Stimulated activated naive CD8-positive, alpha-beta T cell treated with anti-CD3 and anti-CD28 coated beads, Interleukin-15, Interleukin-2, amounts not matched to agents 100 ng/mL and 50 ng/mL, for 24 hours (primary cell): Measurements from ENCODE around the gene ELAVL2.

ENCODE experiments used
- H3K27ac Mint-ChIP-seq: one replicate; pipeline ENCODE4 v1.8.0; 2021; ENCODE audit warnings: mild to moderate bottlenecking, mixed read lengths
- H3K27me3 Mint-ChIP-seq: one replicate; pipeline ENCODE4 v1.8.0; 2021; ENCODE audit warnings: mixed read lengths
- H3K36me3 Mint-ChIP-seq: one replicate; pipeline ENCODE4 v1.8.0; 2021; ENCODE audit warnings: low read depth, mixed read lengths
- H3K4me1 Mint-ChIP-seq: one replicate; pipeline ENCODE4 v1.8.0; 2021; ENCODE audit warnings: low read depth, mixed read lengths
- H3K4me3 Mint-ChIP-seq: one replicate; pipeline ENCODE4 v1.8.0; 2021; ENCODE audit warnings: mild to moderate bottlenecking, mixed read lengths
- H3K9me3 Mint-ChIP-seq: one replicate; pipeline ENCODE4 v1.8.0; 2021; ENCODE audit warnings: mixed read lengths

Gene ELAVL2

GRCh38 chr9:23824830-23825591 lies 1.0 kb downstream of the ELAVL2 start:
- H3K4me1 Mint-ChIP-seq: no peaks in the 10 kb centered on the region
- H3K9me3 Mint-ChIP-seq: peaks cover 9% of the 10 kb centered on the region
- H3K27ac Mint-ChIP-seq: no peak overlapping the region
- no peaks in the 10 kb centered on the region for H3K36me3 Mint-ChIP-seq
- H3K4me3 Mint-ChIP-seq: no peak overlapping the region
- peaks cover 29% of the 10 kb centered on the region for H3K27me3 Mint-ChIP-seq

GRCh38 chr9:23823986-23824829 lies 1.8 kb downstream of the ELAVL2 start:
- Mint-ChIP-seq H3K36me3 (no peaks in the 10 kb centered on the region), H3K27me3 (peaks cover 31% of the 10 kb centered on the region), H3K9me3 (peaks cover 15% of the 10 kb centered on the region), H3K27ac (no peak overlapping the region), H3K4me1 (no peaks in the 10 kb centered on the region), H3K4me3 (no peak overlapping the region)

- H3K9me3 Mint-ChIP-seq: peaks cover 24% of the 10 kb centered on the region
- H3K27ac Mint-ChIP-seq: no peak overlapping the region
- H3K4me3 Mint-ChIP-seq: no peak overlapping the region
- peaks cover 35% of the 10 kb centered on the region for H3K27me3 Mint-ChIP-seq
- no peaks in the 10 kb centered on the region for H3K4me1 Mint-ChIP-seq
- no peaks in the 10 kb centered on the region for H3K36me3 Mint-ChIP-seq
Measured at GRCh38 chr9:23823269-23823668, 2.8 kb downstream of the ELAVL2 start.

- Mint-ChIP-seq H3K4me3 (no peak overlapping the region), H3K27ac (no peak overlapping the region), H3K4me1 (no peaks in the 10 kb centered on the region), H3K36me3 (no peaks in the 10 kb centered on the region), H3K27me3 (peaks cover 38% of the 10 kb centered on the region), H3K9me3 (peaks cover 24% of the 10 kb centered on the region)
Measured at GRCh38 chr9:23822261-23823169, 3.5 kb downstream of the ELAVL2 start.

GRCh38 chr9:23821375-23822181 lies 4.5 kb downstream of the ELAVL2 start:
- Mint-ChIP-seq H3K27ac (no peak overlapping the region), H3K4me1 (no peaks in the 10 kb centered on the region), H3K4me3 (no peak overlapping the region), H3K9me3 (peaks cover 18% of the 10 kb centered on the region), H3K36me3 (no peaks in the 10 kb centered on the region), H3K27me3 (peaks cover 38% of the 10 kb centered on the region)

- Mint-ChIP-seq H3K4me3 (no peak overlapping the region), H3K9me3 (peaks cover 18% of the 10 kb centered on the region), H3K27ac (no peak overlapping the region), H3K36me3 (no peaks in the 10 kb centered on the region), H3K4me1 (no peaks in the 10 kb centered on the region), H3K27me3 (peaks cover 38% of the 10 kb centered on the region)
Measured at GRCh38 chr9:23820451-23821374, 5.3 kb downstream of the ELAVL2 start.

GRCh38 chr9:23819403-23819802 lies 6.6 kb downstream of the ELAVL2 start:
- no peak overlapping the region for H3K4me3 Mint-ChIP-seq
- H3K4me1 Mint-ChIP-seq: no peaks in the 10 kb centered on the region
- H3K27ac Mint-ChIP-seq: no peak overlapping the region
- H3K36me3 Mint-ChIP-seq: no peaks in the 10 kb centered on the region
- peaks cover 18% of the 10 kb centered on the region for H3K9me3 Mint-ChIP-seq
- H3K27me3 Mint-ChIP-seq: peaks cover 38% of the 10 kb centered on the region

GRCh38 chr9:23814243-23814642 lies 11.8 kb downstream of the ELAVL2 start:
- H3K27me3 Mint-ChIP-seq: peaks cover 13% of the 10 kb centered on the region
- peaks cover 9% of the 10 kb centered on the region for H3K9me3 Mint-ChIP-seq
- no peaks in the 10 kb centered on the region for H3K36me3 Mint-ChIP-seq
- no peaks in the 10 kb centered on the region for H3K4me1 Mint-ChIP-seq
- no peak overlapping the region for H3K27ac Mint-ChIP-seq
- H3K4me3 Mint-ChIP-seq: no peak overlapping the region

- no peaks in the 10 kb centered on the region for H3K9me3 Mint-ChIP-seq
- H3K27ac Mint-ChIP-seq: no peak overlapping the region
- H3K36me3 Mint-ChIP-seq: no peaks in the 10 kb centered on the region
- H3K4me1 Mint-ChIP-seq: no peaks in the 10 kb centered on the region
- no peak overlapping the region for H3K4me3 Mint-ChIP-seq
- H3K27me3 Mint-ChIP-seq: no peaks in the 10 kb centered on the region
Measured at GRCh38 chr9:23812673-23813072, 13.4 kb downstream of the ELAVL2 start.

GRCh38 chr9:23811633-23812032 lies 14.4 kb downstream of the ELAVL2 start:
- Mint-ChIP-seq H3K9me3 (no peaks in the 10 kb centered on the region), H3K27ac (no peak overlapping the region), H3K4me3 (no peak overlapping the region), H3K27me3 (no peaks in the 10 kb centered on the region), H3K36me3 (no peaks in the 10 kb centered on the region), H3K4me1 (no peaks in the 10 kb centered on the region)

GRCh38 chr9:23803216-23803615 lies 22.8 kb downstream of the ELAVL2 start:
- Mint-ChIP-seq H3K4me3 (no peak overlapping the region), H3K4me1 (no peaks in the 10 kb centered on the region), H3K27ac (no peak overlapping the region), H3K27me3 (no peaks in the 10 kb centered on the region), H3K9me3 (no peaks in the 10 kb centered on the region), H3K36me3 (no peaks in the 10 kb centered on the region)

GRCh38 chr9:23801523-23801922 lies 24.5 kb downstream of the ELAVL2 start:
- no peaks in the 10 kb centered on the region for H3K27me3 Mint-ChIP-seq
- no peaks in the 10 kb centered on the region for H3K9me3 Mint-ChIP-seq
- no peaks in the 10 kb centered on the region for H3K36me3 Mint-ChIP-seq
- no peak overlapping the region for H3K27ac Mint-ChIP-seq
- H3K4me1 Mint-ChIP-seq: no peaks in the 10 kb centered on the region
- H3K4me3 Mint-ChIP-seq: no peak overlapping the region

- Mint-ChIP-seq H3K4me1 (no peaks in the 10 kb centered on the region), H3K27me3 (no peaks in the 10 kb centered on the region), H3K9me3 (no peaks in the 10 kb centered on the region), H3K36me3 (no peaks in the 10 kb centered on the region), H3K27ac (no peak overlapping the region), H3K4me3 (no peak overlapping the region)
Measured at GRCh38 chr9:23799521-23799920, 26.5 kb downstream of the ELAVL2 start.
